HG03039 (cell line): ENCODE results near the gene PUS3.

Source experiments
- ATAC-seq: cut with Tn5 transposase; IDR thresholded peaks from one replicate; pipeline ENCODE4 v1.9.1; 2021; ENCODE audit warnings: mild to moderate bottlenecking, moderate library complexity; ENCODE audit not compliant: unreplicated experiment

PUS3 gene

GRCh38 chr11:125902927-125903710 lies at the start of gene PUS3:
Gene PUS3, minus strand, starts transcription at chr11:125903206. Its CDS starts 6,922 bp downstream, at chr11:125896284.
- ATAC-seq: peak; percentile 96

DNA sequence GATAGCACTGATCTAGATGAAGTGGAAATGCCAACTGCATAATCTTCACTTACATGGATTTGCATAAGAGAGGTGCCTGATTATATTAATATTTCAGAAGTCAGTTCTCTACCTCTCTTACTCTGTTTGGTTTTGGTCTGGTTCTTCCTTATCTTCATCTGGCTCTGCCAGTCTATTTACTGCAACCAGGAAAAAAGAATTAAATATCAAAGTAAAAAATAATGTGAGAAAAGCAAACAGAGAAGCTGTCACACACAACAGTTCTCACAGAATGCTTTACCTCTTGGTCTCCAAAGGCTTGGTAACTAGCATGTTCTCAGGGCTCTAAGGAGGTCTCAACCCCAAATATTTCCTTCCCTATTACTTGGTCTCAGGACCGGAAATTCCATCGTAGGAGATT lies 49.6 kb upstream of the PUS3 start:
- ATAC-seq: no peak

DNA sequence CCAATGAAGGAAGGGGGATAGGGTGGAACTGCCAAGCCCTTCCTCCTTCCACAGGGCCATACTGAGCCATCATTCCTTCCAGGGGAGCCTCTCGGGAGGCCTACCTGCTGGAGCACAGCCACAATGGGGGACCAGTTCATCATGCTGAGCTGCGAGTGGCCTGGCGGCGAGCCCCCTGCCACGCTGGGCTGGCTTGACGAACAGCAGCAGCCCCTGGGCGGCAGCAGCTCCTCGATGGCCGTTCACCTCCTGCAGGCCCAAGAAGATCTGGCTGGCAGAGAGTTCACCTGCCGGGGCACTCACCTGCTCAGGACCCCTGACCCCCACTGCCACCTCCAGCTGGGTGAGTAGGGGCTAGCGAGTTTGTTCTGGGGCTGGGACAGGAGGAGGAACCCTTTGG lies 48.7 kb upstream of the PUS3 start:
- ATAC-seq: no peak

DNA sequence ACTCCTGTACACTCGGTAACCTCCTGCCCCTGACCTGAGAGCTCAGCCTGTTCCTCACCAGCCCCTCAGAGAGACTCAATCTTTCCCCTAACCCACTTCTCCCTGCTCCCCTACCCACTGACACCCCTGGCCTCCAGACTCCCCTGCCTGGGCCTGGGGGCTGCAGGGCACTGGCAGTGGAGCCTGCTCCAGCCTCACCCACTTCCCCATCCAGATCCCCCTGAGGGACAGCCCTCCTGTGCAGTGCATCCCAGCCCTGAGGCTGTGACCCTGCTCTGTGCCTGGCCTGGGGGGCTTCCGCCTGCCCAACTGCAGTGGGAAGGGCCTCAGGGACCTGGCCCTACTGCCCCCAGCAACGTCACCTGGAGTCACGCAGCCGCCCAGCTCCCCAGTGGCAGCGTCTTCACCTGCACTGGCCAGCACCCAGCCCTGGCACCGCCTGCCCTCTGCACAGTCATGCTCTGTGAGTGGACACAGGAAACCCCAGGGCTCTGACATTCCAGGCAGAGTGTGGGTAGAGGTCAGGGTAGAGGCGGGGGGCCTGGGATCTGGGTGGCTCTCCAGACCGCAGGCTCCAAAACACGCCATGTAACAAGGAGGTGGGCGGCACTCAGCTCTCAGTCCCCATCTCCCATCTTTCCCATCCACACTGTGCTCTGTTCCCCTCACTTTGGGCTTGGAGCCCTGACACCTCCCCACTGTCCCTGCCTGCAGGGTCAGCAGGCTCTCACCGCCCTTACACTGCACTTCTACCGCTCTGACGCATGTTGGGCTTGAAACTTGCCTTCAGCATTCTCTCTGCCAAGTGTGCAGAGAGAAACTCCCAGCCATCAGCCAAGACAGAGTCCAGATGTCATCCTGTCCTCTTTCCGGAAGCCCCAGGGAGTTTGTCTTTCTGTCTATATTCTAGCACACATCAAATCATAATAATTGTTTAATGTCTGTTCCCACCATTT lies 48.0 kb upstream of the PUS3 start:
- ATAC-seq: no peak

- no peak for ATAC-seq
Observed at GRCh38 chr11:125950178-125950490, 47.1 kb upstream of the PUS3 start.

DNA sequence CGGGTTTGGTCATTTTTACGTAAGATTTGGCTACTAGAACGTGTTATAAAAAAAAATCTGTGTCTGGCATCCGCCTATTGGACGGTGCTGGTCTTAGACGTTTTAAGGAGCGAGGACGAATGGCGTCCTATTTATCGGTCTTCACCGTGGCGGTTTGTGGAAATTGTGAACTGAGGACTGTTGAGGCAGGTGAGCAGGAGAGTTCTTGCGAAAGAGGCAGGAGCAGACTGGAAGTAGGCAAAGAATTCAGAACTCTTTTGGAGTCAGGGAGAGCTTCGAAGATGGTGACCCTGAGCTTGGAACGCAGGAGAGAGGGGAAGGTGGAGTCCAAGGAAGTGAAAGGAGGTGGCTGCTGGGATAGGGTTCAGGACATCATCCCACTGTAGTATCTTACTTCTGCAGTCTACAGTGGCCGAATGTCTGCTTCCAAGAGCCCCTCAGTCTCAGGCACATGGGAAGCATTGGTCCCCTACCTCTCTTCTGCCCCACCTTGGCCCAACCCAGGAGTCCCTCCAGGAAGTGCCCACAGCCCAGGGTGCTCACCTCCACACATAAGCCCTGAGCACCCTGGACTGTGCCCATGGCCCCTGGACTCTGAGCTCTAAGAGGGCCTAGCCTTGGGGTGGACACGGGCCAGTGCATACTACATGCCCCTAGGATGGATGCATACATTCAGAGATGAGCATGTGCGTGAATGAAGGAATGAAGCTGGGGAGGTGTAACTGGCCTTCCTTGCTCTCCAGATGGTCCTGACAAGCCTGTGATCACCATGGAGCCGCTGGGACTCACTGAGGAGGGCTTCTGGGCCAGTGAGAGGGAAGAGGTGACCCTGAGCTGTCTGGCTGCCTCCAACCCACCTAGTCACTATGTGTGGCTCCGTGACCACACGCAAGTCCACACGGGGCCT lies 46.5 kb upstream of the PUS3 start:
- no peak for ATAC-seq

- ATAC-seq: no peak
Observed at GRCh38 chr11:125948278-125949051, 45.5 kb upstream of the PUS3 start.

DNA sequence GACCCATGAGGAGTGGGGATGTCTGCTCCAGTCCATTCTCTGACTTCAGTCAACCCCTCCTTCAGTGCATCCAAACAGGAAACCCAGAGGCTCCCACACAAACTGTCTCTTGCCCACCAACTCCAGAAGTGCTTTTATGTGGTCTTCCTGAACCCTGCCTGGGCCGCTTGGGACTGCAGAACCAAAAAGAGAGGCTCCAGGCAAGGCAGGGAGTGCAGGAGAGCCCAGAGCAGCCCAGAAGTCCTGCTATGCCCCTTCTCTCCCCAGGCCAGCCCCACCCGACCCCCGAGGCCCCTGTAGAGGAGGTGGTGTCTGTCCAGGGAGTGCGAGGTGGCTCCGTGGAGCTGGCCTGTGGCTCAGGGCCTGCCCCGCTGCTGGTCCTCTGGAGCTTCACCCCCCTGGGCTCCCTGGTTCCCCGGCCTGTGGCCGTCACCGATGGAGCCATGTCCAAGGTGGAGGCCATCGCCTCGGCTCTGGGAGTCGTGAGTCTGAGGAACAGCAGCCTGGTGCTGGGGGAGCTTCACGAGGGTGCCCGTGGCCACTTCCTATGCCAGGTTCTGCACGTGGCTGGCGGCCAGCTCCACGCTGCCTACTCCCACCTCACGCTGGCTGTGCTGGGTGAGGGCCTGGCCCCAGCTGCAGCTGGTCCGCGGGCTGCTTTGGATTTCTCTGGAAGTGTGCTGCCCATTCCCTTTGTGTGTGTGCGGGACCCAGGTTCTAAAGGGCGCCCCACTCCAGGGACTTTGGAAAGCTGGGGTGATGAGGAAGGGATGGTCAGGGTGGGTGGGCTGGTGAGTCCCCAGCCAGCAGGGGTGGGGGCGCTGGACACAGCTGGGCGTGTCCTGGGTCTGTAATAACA lies 44.6 kb upstream of the PUS3 start:
- no peak for ATAC-seq

GRCh38 chr11:125946712-125947418 lies 43.9 kb upstream of the PUS3 start:
- no peak for ATAC-seq

- ATAC-seq: no peak
Observed at GRCh38 chr11:125945797-125946520, 43.0 kb upstream of the PUS3 start, which contains the start of gene VSIG10L2. Gene VSIG10L2, plus strand, starts transcription at chr11:125946044. Its CDS starts 12 bp downstream, at chr11:125946056.

GRCh38 chr11:125945011-125945796 lies 42.2 kb upstream of the PUS3 start:
- ATAC-seq: no peak

DNA sequence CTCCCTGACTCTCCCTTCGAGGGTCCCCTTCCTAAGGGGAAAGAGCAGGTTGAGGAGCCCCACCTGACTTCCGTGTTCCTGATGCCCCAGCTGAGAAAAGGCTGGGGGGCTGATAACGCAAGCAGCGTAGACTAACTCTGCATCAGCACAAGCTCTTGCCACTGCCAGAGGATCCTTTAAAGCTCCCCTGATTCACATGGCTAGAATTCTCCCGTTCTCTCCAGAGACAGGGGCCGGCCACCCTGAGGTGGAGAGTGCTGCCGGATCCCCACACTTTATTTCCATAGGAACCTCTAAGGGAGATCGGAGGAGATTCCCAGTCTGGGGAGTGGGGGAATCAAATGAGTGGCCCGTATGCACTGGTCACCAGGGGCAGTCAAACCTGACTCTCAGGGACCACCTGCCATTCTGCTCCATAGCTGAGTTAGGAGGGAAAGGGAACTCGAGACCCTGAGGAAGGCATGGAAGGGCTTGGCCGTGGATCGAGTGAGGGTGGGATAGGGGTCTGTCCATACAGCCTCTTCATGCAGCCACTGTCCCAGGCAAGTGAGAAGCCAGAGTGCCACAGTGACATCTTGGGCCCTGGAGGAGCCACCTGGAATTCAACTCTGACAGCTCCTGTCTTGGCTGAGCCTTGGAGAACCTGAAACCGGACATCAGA lies 41.5 kb upstream of the PUS3 start:
- no peak for ATAC-seq

GRCh38 chr11:125943661-125944349 lies 40.8 kb upstream of the PUS3 start:
- ATAC-seq: no peak

DNA sequence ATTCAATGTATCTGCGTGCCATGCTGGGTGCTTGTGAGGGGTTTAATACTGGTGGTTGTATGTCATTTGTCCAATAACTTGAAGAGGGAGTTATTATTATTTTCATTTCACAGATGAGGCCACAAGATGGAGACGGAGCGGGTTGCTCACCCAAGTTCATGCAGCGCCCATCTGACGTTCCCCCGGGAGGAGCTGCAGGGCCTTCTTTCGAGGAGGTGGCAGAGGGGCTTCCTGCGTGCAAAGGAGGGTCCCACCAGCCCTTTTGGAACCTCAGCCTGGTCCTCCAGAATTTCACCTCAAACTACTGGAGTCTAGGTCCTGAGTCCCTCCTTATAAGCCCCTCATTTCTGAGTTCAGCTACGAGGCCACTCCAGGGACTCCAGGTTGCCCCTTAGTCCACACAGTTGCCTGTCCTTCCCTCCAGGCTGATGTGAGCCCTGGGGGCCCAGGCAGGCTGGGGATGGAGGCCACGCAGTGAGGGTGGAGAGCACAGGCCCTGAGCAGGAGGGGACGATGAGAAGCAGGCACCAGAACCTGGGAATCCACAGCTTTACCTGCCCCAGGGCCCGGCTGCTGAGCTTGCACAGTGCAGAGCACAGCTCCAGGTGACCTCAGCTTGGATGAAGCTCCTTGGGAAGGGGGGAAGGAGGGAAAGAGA lies 39.9 kb upstream of the PUS3 start:
- ATAC-seq: no peak
